GM12891 (cell line): ENCODE data around the gene AIG1.

Experiments
- PAX5 ChIP-seq: IDR thresholded peaks from 2 replicates; pipeline ENCODE4 v1.6.1; 2011; ENCODE audit warnings: low read length, moderate library complexity, mild to moderate bottlenecking; ENCODE audit not compliant: insufficient read depth, severe bottlenecking
- POLR2A ChIP-seq: IDR thresholded peaks from 2 replicates; pipeline ENCODE4 v1.6.1; 2011; ENCODE audit warnings: low read depth, low read length, control low read depth
- POLR2AphosphoS5 ChIP-seq: IDR thresholded peaks from 2 replicates; pipeline ENCODE4 v1.6.1; 2011; ENCODE audit warnings: low read depth, low read length, control low read depth
- POU2F2 ChIP-seq: IDR thresholded peaks from 2 replicates; pipeline ENCODE4 v1.6.1; 2011; ENCODE audit warnings: low read depth, mild to moderate bottlenecking, control low read depth, low read length, moderate library complexity
- SPI1 ChIP-seq: IDR thresholded peaks from 2 replicates; pipeline ENCODE4 v1.6.1; 2011; ENCODE audit warnings: low read depth, low read length, control low read depth
- TAF1 ChIP-seq: IDR thresholded peaks from 2 replicates; pipeline ENCODE4 v1.6.1; 2011; ENCODE audit warnings: low read depth, low read length, control low read depth

GRCh38 chr6:143146186-143146851 lies 85.6 kb downstream of the AIG1 start:
- TF ChIP-seq POLR2AphosphoS5 (no peak), POLR2A (no peak), SPI1 (no peak), TAF1 (no peak), POU2F2 (no peak), PAX5 (no peak)
